ENCODE data around the gene SVEP1.

SVEP1 gene

GRCh38 chr9:110427497-110428104 lies 151.9 kb downstream of the SVEP1 start:
- Histone ChIP-seq H3K9ac (ENCODE audit: low read length) (no peak overlapping the region), H3K9me3 (ENCODE audit: insufficient read depth, low read length) (no peaks in the 10 kb centered on the region), H4K20me1 (ENCODE audit: low read depth, low read length) (no peaks in the 10 kb centered on the region), H3K4me2 (ENCODE audit: low read depth, low read length, poor library complexity, severe bottlenecking) (no peak overlapping the region), H3K36me3 (ENCODE audit: low read length) (no peaks in the 10 kb centered on the region), H3K79me2 (ENCODE audit: insufficient read depth, low read length) (no peaks in the 10 kb centered on the region), H3K9me2 (replicated peaks; ENCODE audit: insufficient read depth, low read length) (no peaks in the 10 kb centered on the region), H3F3A (ENCODE audit: insufficient read depth) (no peaks in the 10 kb centered on the region), H3K4me3 (ENCODE audit: insufficient read depth, low read length, poor library complexity, severe bottlenecking) (no peak overlapping the region), H2AFZ (ENCODE audit: low read depth, low read length, severe bottlenecking) (no peak overlapping the region), H3K27ac (ENCODE audit: low read depth, low read length) (no peak overlapping the region), H3K27me3 (ENCODE audit: low read length) (no peaks in the 10 kb centered on the region)
- TF ChIP-seq CTCF (IDR thresholded peaks at IDR 0.05; ENCODE audit: insufficient read depth, low read length, poor library complexity, severe bottlenecking) (peak; percentile 83), EZH2phosphoT487 (conservative IDR thresholded peaks at IDR 0.05; ENCODE audit: low read length) (no peak)

- no peaks in the 10 kb centered on the region for H3K27me3 ChIP-seq (ENCODE audit: low read length)
- no peak overlapping the region for H3K27ac ChIP-seq (ENCODE audit: low read depth, low read length)
- no peaks in the 10 kb centered on the region for H3F3A ChIP-seq (ENCODE audit: insufficient read depth)
- H3K9me2 ChIP-seq (replicated peaks; ENCODE audit: insufficient read depth, low read length): no peaks in the 10 kb centered on the region
- no peak overlapping the region for H2AFZ ChIP-seq (ENCODE audit: low read depth, low read length, severe bottlenecking)
- no peak overlapping the region for H3K4me2 ChIP-seq (ENCODE audit: low read depth, low read length, poor library complexity, severe bottlenecking)
- H3K4me3 ChIP-seq (ENCODE audit: insufficient read depth, low read length, poor library complexity, severe bottlenecking): no peak overlapping the region
- no peaks in the 10 kb centered on the region for H4K20me1 ChIP-seq (ENCODE audit: low read depth, low read length)
- no peaks in the 10 kb centered on the region for H3K79me2 ChIP-seq (ENCODE audit: insufficient read depth, low read length)
- H3K9ac ChIP-seq (ENCODE audit: low read length): no peak overlapping the region
- TF ChIP-seq EZH2phosphoT487 (conservative IDR thresholded peaks at IDR 0.05; ENCODE audit: low read length) (no peak), CTCF (IDR thresholded peaks at IDR 0.05; ENCODE audit: insufficient read depth, low read length, poor library complexity, severe bottlenecking) (no peak)
- H3K36me3 ChIP-seq (ENCODE audit: low read length): no peaks in the 10 kb centered on the region
- no peaks in the 10 kb centered on the region for H3K9me3 ChIP-seq (ENCODE audit: insufficient read depth, low read length)
These were observed 153.4 kb downstream of the SVEP1 start for GRCh38 chr9:110426052-110426709.

- Histone ChIP-seq H3K79me2 (ENCODE audit: insufficient read depth, low read length) (no peaks in the 10 kb centered on the region), H3K4me3 (ENCODE audit: insufficient read depth, low read length, poor library complexity, severe bottlenecking) (no peak overlapping the region), H3K27ac (ENCODE audit: low read depth, low read length) (no peak overlapping the region), H3K9me3 (ENCODE audit: insufficient read depth, low read length) (no peaks in the 10 kb centered on the region; the same call in 1 of the 2 replicates), H3K9ac (ENCODE audit: low read length) (no peak overlapping the region), H3K9me2 (replicated peaks; ENCODE audit: insufficient read depth, low read length) (no peaks in the 10 kb centered on the region), H3K27me3 (ENCODE audit: low read length) (no peaks in the 10 kb centered on the region), H2AFZ (ENCODE audit: low read depth, low read length, severe bottlenecking) (no peak overlapping the region), H3F3A (ENCODE audit: insufficient read depth) (no peaks in the 10 kb centered on the region), H4K20me1 (ENCODE audit: low read depth, low read length) (no peaks in the 10 kb centered on the region), H3K36me3 (ENCODE audit: low read length) (0 out of 2 replicates have a peak, but pooled peaks cover 2% of the 10 kb centered on the region), H3K4me2 (ENCODE audit: low read depth, low read length, poor library complexity, severe bottlenecking) (no peak overlapping the region)
- no peak for TF ChIP-seq EZH2phosphoT487 (conservative IDR thresholded peaks at IDR 0.05; ENCODE audit: low read length)
- TF ChIP-seq CTCF (IDR thresholded peaks at IDR 0.05; ENCODE audit: insufficient read depth, low read length, poor library complexity, severe bottlenecking): no peak
These were observed 165.1 kb downstream of the SVEP1 start for GRCh38 chr9:110414471-110414870.
